A549 (cell line): Measurements from ENCODE around the gene PITX3. TPM values are rescaled to one million over a fixed set of nuclear protein-coding genes. Genes with fewer than 3 reads are reported as not detected.

Source experiments
- ATAC-seq, 2 experiments: fragments of 200-7000 bp in 1 of 2; fragments of >200 bp in 1 of 2; cut with Nextera tagmentation in 1 of 2; cut with Tn5 transposase in 1 of 2; 3 replicates each; pipeline versions ENCODE4 v1.8.0 to v1.9.1; 2018 to 2020; ENCODE audit warnings: mild to moderate bottlenecking in 1 of 2, moderate library complexity in 1 of 2
- CTCF ChIA-PET: fragments of 300-600 bp; sonication (Branson Sonifier 250); formaldehyde crosslinking; extraction: SDS; loops from one replicate; lab custom pipeline; 2021; ENCODE audit warnings: antibody characterized with exemption, inconsistent platforms; lab: Yijun Ruan, JAX
- POLR2A ChIA-PET: fragments of 350-600 bp; formaldehyde crosslinking; extraction: SDS; loops from one replicate; lab custom pipeline; 2021; ENCODE audit warnings: antibody characterized with exemption, inconsistent platforms; lab: Yijun Ruan, JAX
- DNase-seq, 2 experiments: peaks; one replicate each; pipeline versions ENCODE4 v3.0.0 to v3.0.0-alpha.2; 2011 to 2016; ENCODE audit warnings: low read depth in 1 of 2, low spot score in 1 of 2
- FAIRE-seq: peaks from 2 replicates; lab custom pipeline; 2011; peaks lifted over from hg19 to GRCh38; lab: Jason Lieb, UNC
- H3K27ac ChIP-seq, 2 experiments: fragments of >200 bp; sonication (Bioruptor Twin); formaldehyde crosslinking; 3 replicates each; pipeline ENCODE4 v1.5.1; 2016 to 2017
- H3K4me1 ChIP-seq: fragments of >200 bp; sonication (Bioruptor Twin); formaldehyde crosslinking; 3 replicates; pipeline ENCODE4 v1.6.1; 2016
- H3K4me2 ChIP-seq: fragments of >200 bp; sonication (Bioruptor Twin); formaldehyde crosslinking; 3 replicates; pipeline ENCODE4 v1.6.1; 2016
- H3K4me3 ChIP-seq: fragments of >200 bp; sonication (Bioruptor Twin); formaldehyde crosslinking; 3 replicates; pipeline ENCODE4 v1.5.1; 2016
- H3K9me3 ChIP-seq: fragments of >200 bp; sonication (Bioruptor Twin); formaldehyde crosslinking; 3 replicates; pipeline ENCODE4 v1.6.1; 2016
- CEBPB ChIP-seq, 2 experiments: fragments of >200 bp in 1 of 2; sonication (Bioruptor Twin) in 1 of 2; formaldehyde crosslinking in 1 of 2; IDR thresholded peaks; 2 replicates each; pipeline ENCODE4 v1.6.1; 2012 to 2016
- CHD2 ChIP-seq: fragments of 150-350 bp; IDR thresholded peaks from 2 replicates; pipeline ENCODE4 v1.6.1; 2014; ENCODE audit warnings: low read length; ENCODE audit not compliant: partially characterized antibody
- CHD4 ChIP-seq: fragments of 200-600 bp; sonication (generic); IDR thresholded peaks from 2 replicates; pipeline ENCODE4 v1.6.1; 2016; ENCODE audit warnings: antibody characterized with exemption, mild to moderate bottlenecking, borderline replicate concordance
- E2F6 ChIP-seq: IDR thresholded peaks from 2 replicates; pipeline ENCODE4 v1.6.1; 2012; ENCODE audit warnings: low read depth, borderline replicate concordance
- HDAC2 ChIP-seq: fragments of 200-600 bp; sonication (generic); IDR thresholded peaks from 2 replicates; pipeline ENCODE4 v1.6.1; 2016
- HES2 ChIP-seq: fragments of >200 bp; sonication (Bioruptor Twin); formaldehyde crosslinking; IDR thresholded peaks from 2 replicates; pipeline ENCODE4 v1.6.1; 2016
- HEYL ChIP-seq: fragments of 250-450 bp; sonication (Bioruptor Pico); IDR thresholded peaks from 2 replicates; pipeline ENCODE4 v1.8.0; 2021; ENCODE audit warnings: mild to moderate bottlenecking, moderate library complexity
- HOXA7 ChIP-seq: fragments of 250-450 bp; sonication (Bioruptor Pico); IDR thresholded peaks from 2 replicates; pipeline ENCODE4 v1.5.0; 2020; ENCODE audit warnings: mild to moderate bottlenecking, moderate library complexity
- HOXB13 ChIP-seq: fragments of 250-450 bp; sonication (Bioruptor Pico); IDR thresholded peaks from 2 replicates; pipeline ENCODE4 v1.5.0; 2020; ENCODE audit warnings: low read depth, mild to moderate bottlenecking, moderate library complexity
- HOXB5 ChIP-seq: fragments of 250-450 bp; sonication (Bioruptor Pico); IDR thresholded peaks from 2 replicates; pipeline ENCODE4 v1.5.0; 2020; ENCODE audit warnings: mild to moderate bottlenecking, moderate library complexity
- JUN ChIP-seq, 2 experiments: fragments of >200 bp; sonication (Bioruptor Twin); formaldehyde crosslinking; IDR thresholded peaks; 2 replicates in 1 of 2; 3 replicates in 1 of 2; pipeline ENCODE4 v1.6.1; 2016 to 2017
- KDM1A ChIP-seq: fragments of 200-600 bp; sonication (generic); IDR thresholded peaks from 2 replicates; pipeline ENCODE4 v1.6.1; 2016; ENCODE audit warnings: low read depth, mild to moderate bottlenecking
- KDM5A ChIP-seq: fragments of 200-600 bp; sonication (generic); IDR thresholded peaks from 2 replicates; pipeline ENCODE4 v1.6.1; 2016; ENCODE audit warnings: antibody characterized with exemption, mild to moderate bottlenecking
- MAFK ChIP-seq: fragments of 450-650 bp; IDR thresholded peaks from 2 replicates; pipeline ENCODE4 v1.6.1; 2014; ENCODE audit not compliant: partially characterized antibody
- MAZ ChIP-seq: fragments of 150-350 bp; IDR thresholded peaks from 2 replicates; pipeline ENCODE4 v1.6.1; 2014; ENCODE audit warnings: antibody characterized with exemption, low read depth, low read length, borderline replicate concordance
- MYC ChIP-seq: IDR thresholded peaks from 2 replicates; pipeline ENCODE4 v1.6.1; 2012; ENCODE audit warnings: mild to moderate bottlenecking, inconsistent platforms, low read length, improper control_type of control experiment, borderline replicate concordance
- NFE2L2 ChIP-seq: fragments of 150-350 bp; conservative IDR thresholded peaks from 2 replicates; pipeline ENCODE4 v1.6.1; 2014; ENCODE audit warnings: low read length
- NPAS2 ChIP-seq: fragments of 250-450 bp; sonication (Bioruptor Pico); IDR thresholded peaks from 2 replicates; pipeline ENCODE4 v1.8.0; 2022; ENCODE audit warnings: mild to moderate bottlenecking, moderate library complexity, borderline replicate concordance
- PHF8 ChIP-seq: fragments of 200-600 bp; sonication (generic); IDR thresholded peaks from 2 replicates; pipeline ENCODE4 v1.6.1; 2016; ENCODE audit warnings: low read depth, mild to moderate bottlenecking, antibody characterized with exemption, moderate library complexity, borderline replicate concordance
- POLR2AphosphoS2 ChIP-seq: conservative IDR thresholded peaks from 2 replicates; pipeline ENCODE4 v1.6.1; 2012; ENCODE audit warnings: low read length, improper control_type of control experiment, inconsistent platforms
- RARB ChIP-seq: fragments of 250-450 bp; sonication (Bioruptor Pico); IDR thresholded peaks from 2 replicates; pipeline ENCODE4 v1.8.0; 2021; ENCODE audit warnings: mild to moderate bottlenecking, moderate library complexity
- RNF2 ChIP-seq: fragments of 200-600 bp; sonication (generic); IDR thresholded peaks from 2 replicates; pipeline ENCODE4 v1.6.1; 2016; ENCODE audit warnings: low read depth, mild to moderate bottlenecking, antibody characterized with exemption, moderate library complexity, borderline replicate concordance
- SREBF2 ChIP-seq: fragments of 450-650 bp; IDR thresholded peaks from 2 replicates; pipeline ENCODE4 v1.6.1; 2014; ENCODE audit warnings: mild to moderate bottlenecking, moderate library complexity
- USF2 ChIP-seq: fragments of 450-650 bp; IDR thresholded peaks from 2 replicates; pipeline ENCODE4 v1.6.1; 2014; ENCODE audit warnings: antibody characterized with exemption
- ZC3H11A ChIP-seq: fragments of 450-650 bp; IDR thresholded peaks from 2 replicates; pipeline ENCODE4 v1.6.1; 2014; ENCODE audit warnings: antibody characterized with exemption, mild to moderate bottlenecking
- WGBS: methylation state at CpG from one replicate; pipeline ENCODE4 v1.1.6; 2017; ENCODE audit errors: missing lambda C conversion rate; 5-methylcytosine and 5-hydroxymethylcytosine counted together
- polyA plus RNA-seq, 4 experiments: library from polyadenylated mRNA; depleted of rRNA in 3 of 4; stranded (reverse); fragments of >200 nt; fragmentation: RNase III in 1 of 4; extraction: RNeasy Plus Mini Kit Qiagen cat#74134 plus additional on column Dnase treatment in 1 of 4; gene quantifications; 2 replicates in 3 of 4; 3 replicates in 1 of 4; pipeline ENCODE4 v1.2.3, GENCODE V29; 2011 to 2017

Gene PITX3
- polyA plus RNA-seq, 2 of the 4 experiments (the other 2 are of a cell fraction), result 0.09 TPM; not detected in 1

GRCh38 chr10:102280397-102281101, 39.2 kb upstream of the PITX3 start:
- ATAC-seq (peak in 1 of 2 experiments; percentile 40; a peak in 3 of 6 replicates), DNase-seq (no peak), FAIRE-seq (no peak)
- TF ChIP-seq RNF2, result no peak
- TF ChIP-seq KDM1A, result no peak
- TF ChIP-seq PHF8, result no peak
- no peak for TF ChIP-seq HOXB13
- no peak for TF ChIP-seq KDM5A
- H3K4me3 ChIP-seq, result no peak overlapping the region
- H3K9me3 ChIP-seq, result no peaks in the 10 kb centered on the region
- H3K4me2 ChIP-seq, result no peak overlapping the region
- CTCF ChIA-PET, result interaction anchor here (1.0 to 3.5 kb wide), 3 partner anchors 12 to 50 kb away, joined by 3 to 17 read pairs (median 3); no protein-coding TSS in a partner anchor
- H3K4me1 ChIP-seq, result no peaks in the 10 kb centered on the region
- 44% methylated on average over 3 of the region's 3 CpGs for WGBS
- H3K27ac ChIP-seq, result no peak overlapping the region
- POLR2A ChIA-PET, result no interaction called here

GRCh38 chr10:102279104-102279503, 37.8 kb upstream of the PITX3 start:
- no peak for TF ChIP-seq POLR2AphosphoS2
- TF ChIP-seq RARB, result no peak
- TF ChIP-seq MAFK, result no peak
- TF ChIP-seq MAZ, result no peak
- no peak for TF ChIP-seq E2F6
- TF ChIP-seq KDM5A, result no peak
- no peak for TF ChIP-seq JUN (IDR thresholded peaks at IDR 0.05)
- no peak for TF ChIP-seq CHD4
- no peak for TF ChIP-seq HOXA7 (CRISPR knock-in tag)
- TF ChIP-seq CHD2, result no peak
- TF ChIP-seq HDAC2, result no peak
- TF ChIP-seq NFE2L2, result no peak
- no peak for TF ChIP-seq MYC
- no peak for TF ChIP-seq PHF8
- TF ChIP-seq NPAS2, result no peak
- no peak for TF ChIP-seq HES2
- no peak for TF ChIP-seq SREBF2
- no peak for TF ChIP-seq HOXB5
- Histone ChIP-seq H3K4me2 (no peak overlapping the region), H3K9me3 (no peaks in the 10 kb centered on the region), H3K4me1 (no peaks in the 10 kb centered on the region), H3K4me3 (no peak overlapping the region), H3K27ac (no peak overlapping the region)
- DNase-seq (no peak), FAIRE-seq (no peak), ATAC-seq (no peak)
- POLR2A ChIA-PET, result no interaction called here
- CTCF ChIA-PET, result interaction anchor here (0.6 to 5.4 kb wide), 5 partner anchors 11 to 73 kb away, joined by 3 to 29 read pairs (median 3); no protein-coding TSS in a partner anchor

- no peak overlapping the region for H3K4me3 ChIP-seq
- POLR2A ChIA-PET, result no interaction called here
- ATAC-seq, result no peak
- no peak for FAIRE-seq
- no peak for TF ChIP-seq CEBPB (IDR thresholded peaks at IDR 0.05)
- TF ChIP-seq USF2, result no peak
- TF ChIP-seq MAFK, result no peak
- no peak for TF ChIP-seq HEYL
- TF ChIP-seq CHD4, result no peak
- no peak for TF ChIP-seq JUN (IDR thresholded peaks at IDR 0.05)
- TF ChIP-seq HOXA7 (CRISPR knock-in tag), result no peak
- no peak for TF ChIP-seq ZC3H11A
- no peak for TF ChIP-seq KDM5A
- no peak for DNase-seq
- no peak overlapping the region for H3K4me2 ChIP-seq
- CTCF ChIA-PET, result interaction anchor here (0.6 to 5.4 kb wide), 5 partner anchors 10 to 678 kb away, joined by 3 to 29 read pairs (median 5); no protein-coding TSS in a partner anchor
- 96% methylated on average over 2 of the region's 2 CpGs for WGBS
- H3K27ac ChIP-seq, result no peak overlapping the region
- H3K9me3 ChIP-seq, result no peaks in the 10 kb centered on the region
- H3K4me1 ChIP-seq, result no peaks in the 10 kb centered on the region
These were observed 34.0 kb upstream of the PITX3 start for GRCh38 chr10:102275343-102275742.
